Measurements from ENCODE around the gene DHRS1.
A peak's percentile ranks its signal among the peaks of the same experiment; 100 is the strongest.

The DHRS1 gene

DNA sequence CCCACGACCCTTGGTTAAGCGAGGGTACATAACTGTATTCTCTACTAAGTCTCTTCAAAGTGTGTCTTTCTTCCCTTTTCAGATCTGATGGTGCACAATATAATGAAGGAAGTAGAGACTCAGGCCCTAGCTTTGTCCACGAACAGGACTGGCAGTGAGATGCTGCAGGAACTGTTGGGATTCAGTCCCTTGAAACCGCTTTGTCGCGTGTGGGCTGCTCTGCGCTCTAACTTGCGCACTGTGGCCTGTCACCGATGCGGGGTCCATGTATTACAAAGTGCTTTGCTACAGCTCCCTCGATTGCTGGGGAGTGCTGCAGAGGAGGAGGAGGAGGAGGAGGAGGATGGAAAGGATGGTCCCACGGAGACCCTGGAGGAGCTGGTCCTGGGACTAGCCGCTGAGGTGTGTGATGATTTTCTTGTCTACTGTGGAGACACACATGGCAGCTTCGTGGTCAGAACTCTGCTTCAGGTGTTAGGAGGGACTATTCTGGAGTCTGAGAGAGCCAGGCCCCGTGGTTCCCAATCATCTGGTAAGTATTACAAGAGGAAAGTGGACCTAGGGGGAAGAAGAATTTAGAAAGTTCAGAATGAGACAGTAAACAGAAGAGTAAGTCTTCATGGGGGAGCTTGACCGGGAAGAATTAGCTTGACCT is 873 bp upstream of the DHRS1 start:
- POLR2A ChIA-PET: interaction anchor here (0.6 to 1.6 kb wide), 3 partner anchors 8 to 210 kb away, joined by 3 read pairs; partner anchors contain the start of genes CIDEB and RABGGTA
- WGBS (ENCODE audit: insufficient coverage): 34% methylated on average over 12 of the region's 16 CpGs
- no peaks in the 10 kb centered on the region for H3K9me3 ChIP-seq (ENCODE audit: control extremely low read depth in 1 of 5, control insufficient read depth in 4 of 5, insufficient read depth in 2 of 5, low read depth in 1 of 5, low read length in 4 of 5)
- no peak for DNase-seq
- H3K36me3 ChIP-seq (ENCODE audit: control insufficient read depth in 4 of 4, insufficient read depth in 4 of 4, low read length in 3 of 4): peaks cover 20 to 51% (median 46%) of the 10 kb centered on the region in 4 experiments
- H3K4me1 ChIP-seq (ENCODE audit: control extremely low read depth in 1 of 4, control insufficient read depth in 4 of 4, insufficient read depth in 4 of 4, low read length in 3 of 4): peaks cover 7 to 36% (median 28%) of the 10 kb centered on the region in 4 experiments
- peak overlapping the region; percentile 75 to 83 for H3K27ac ChIP-seq (ENCODE audit: insufficient read depth in 1 of 2, low read depth in 1 of 2, low read length in 2 of 2, poor library complexity in 1 of 2, severe bottlenecking in 2 of 2)
- CTCF ChIA-PET: interaction anchor here (0.8 to 19.1 kb wide), 12 partner anchors 10 to 131 kb away, joined by 3 to 391 read pairs (median 20); partner anchors contain the start of genes ADCY4, CHMP4A, CIDEB and LTB4R
- peak overlapping the region; percentile 85 to 98 (median 92) for H3K4me3 ChIP-seq (ENCODE audit: control insufficient read depth in 1 of 7, extremely low read depth in 1 of 7, insufficient read depth in 4 of 7, low read depth in 2 of 7, low read length in 6 of 7)
- H3K27me3 ChIP-seq (replicated peaks in 2 of 5; ENCODE audit: control insufficient read depth in 4 of 5, insufficient read depth in 5 of 5, low read length in 4 of 5): no peaks in the 10 kb centered on the region

DNA sequence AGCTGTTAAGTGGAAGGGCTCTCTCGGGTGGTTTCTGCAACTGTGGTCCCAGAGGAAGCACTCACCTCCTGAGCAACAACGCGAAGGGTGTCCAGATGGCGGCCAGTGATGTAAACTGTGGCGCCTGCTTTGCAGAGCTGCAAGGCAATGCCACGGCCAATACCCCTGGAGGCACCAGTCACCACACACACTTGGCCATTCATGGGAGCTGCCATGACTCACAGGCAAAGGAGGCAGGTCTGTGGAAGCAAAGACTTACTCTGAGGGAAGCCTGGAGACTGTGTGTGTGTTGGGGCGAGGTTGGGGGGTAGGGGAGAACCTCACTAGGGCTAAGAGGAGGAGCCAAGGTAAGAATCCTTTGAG is 707 bp downstream of the DHRS1 start:
- peak overlapping the region; percentile 85 to 98 (median 92) for H3K4me3 ChIP-seq (ENCODE audit: control insufficient read depth in 1 of 7, extremely low read depth in 1 of 7, insufficient read depth in 4 of 7, low read depth in 2 of 7, low read length in 6 of 7)
- no peaks in the 10 kb centered on the region for H3K9me3 ChIP-seq (ENCODE audit: control extremely low read depth in 1 of 5, control insufficient read depth in 4 of 5, insufficient read depth in 2 of 5, low read depth in 1 of 5, low read length in 4 of 5)
- 72% methylated on average over 7 of the region's 7 CpGs for WGBS (ENCODE audit: insufficient coverage)
- peaks cover 14 to 35% (median 32%) of the 10 kb centered on the region in 4 experiments for H3K36me3 ChIP-seq (ENCODE audit: control insufficient read depth in 4 of 4, insufficient read depth in 4 of 4, low read length in 3 of 4)
- POLR2A ChIA-PET: interaction anchor here (1.6 to 3.0 kb wide), 2 partner anchors 9 to 57 kb away, joined by 3 to 16 read pairs; partner anchors contain the start of genes CIDEB and TINF2
- peak overlapping the region; percentile 75 to 83 for H3K27ac ChIP-seq (ENCODE audit: insufficient read depth in 1 of 2, low read depth in 1 of 2, low read length in 2 of 2, poor library complexity in 1 of 2, severe bottlenecking in 2 of 2)
- peak in 2 of 3 donors; percentile 47 to 58 for DNase-seq
- H3K4me1 ChIP-seq (ENCODE audit: control extremely low read depth in 1 of 4, control insufficient read depth in 4 of 4, insufficient read depth in 4 of 4, low read length in 3 of 4): peaks cover 7 to 36% (median 28%) of the 10 kb centered on the region in 4 experiments
- H3K27me3 ChIP-seq (replicated peaks in 2 of 5; ENCODE audit: control insufficient read depth in 4 of 5, insufficient read depth in 5 of 5, low read length in 4 of 5): no peaks in the 10 kb centered on the region
- CTCF ChIA-PET: interaction anchor here (1.0 to 19.1 kb wide), 13 partner anchors 9 to 138 kb away, joined by 3 to 391 read pairs (median 17); partner anchors contain the start of genes ADCY4, CIDEB, LTB4R and LTB4R2

DNA sequence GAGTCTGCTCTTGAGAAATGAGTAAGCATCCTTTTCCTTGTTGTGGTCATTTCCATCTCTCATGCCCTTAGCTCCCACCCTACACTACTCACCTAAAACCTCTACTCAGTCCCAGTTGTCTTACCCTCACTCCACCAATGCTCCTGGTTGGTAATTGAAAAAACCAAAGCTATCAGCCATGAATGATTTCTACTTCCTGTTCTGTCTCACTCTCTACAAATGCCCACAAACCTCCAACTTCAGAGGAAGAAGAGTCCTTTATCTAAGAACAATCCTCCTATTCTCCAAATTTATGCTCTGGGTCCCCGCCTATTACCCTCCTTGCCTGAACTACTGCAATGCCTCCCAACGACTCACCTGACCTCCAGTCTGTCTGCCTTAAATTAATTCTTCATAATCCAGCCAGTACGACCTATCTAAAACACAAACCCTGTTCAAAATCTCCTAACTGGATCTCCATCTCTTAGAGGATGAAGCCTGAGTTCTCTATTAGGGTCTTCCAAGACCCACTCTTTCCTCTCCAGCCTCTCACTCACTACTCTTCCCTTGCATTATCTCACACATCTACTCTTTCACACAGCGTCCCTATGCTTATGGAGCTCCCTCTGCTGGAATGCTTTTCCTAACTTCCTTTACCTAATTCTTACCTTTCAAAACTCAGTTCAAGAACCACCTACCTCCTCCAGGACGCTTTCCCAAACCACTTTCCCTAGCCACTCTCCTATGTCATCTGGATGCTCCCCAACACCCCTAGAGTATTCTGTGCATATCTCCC is 2.2 kb downstream of the DHRS1 start:
- ChIA-PET CTCF (interaction anchor here (0.6 to 19.1 kb wide), 28 partner anchors 8 to 1258 kb away, joined by 3 to 391 read pairs (median 6); partner anchors contain the start of genes ADCY4, CHMP4A, CIDEB and GMPR2), POLR2A (interaction anchor here (1.0 to 3.0 kb wide), 3 partner anchors 45 to 55 kb away, joined by 3 to 16 read pairs (median 3); partner anchors contain the start of gene TINF2)
- H3K36me3 ChIP-seq (ENCODE audit: control insufficient read depth in 4 of 4, insufficient read depth in 4 of 4, low read length in 3 of 4): peaks cover 9 to 25% (median 21%) of the 10 kb centered on the region in 4 experiments
- H3K4me3 ChIP-seq (ENCODE audit: control insufficient read depth in 1 of 7, extremely low read depth in 1 of 7, insufficient read depth in 4 of 7, low read depth in 2 of 7, low read length in 6 of 7): no peak overlapping the region
- H3K27ac ChIP-seq (ENCODE audit: insufficient read depth in 1 of 2, low read depth in 1 of 2, low read length in 2 of 2, poor library complexity in 1 of 2, severe bottlenecking in 2 of 2): no peak overlapping the region
- H3K9me3 ChIP-seq (ENCODE audit: control extremely low read depth in 1 of 5, control insufficient read depth in 4 of 5, insufficient read depth in 2 of 5, low read depth in 1 of 5, low read length in 4 of 5): no peaks in the 10 kb centered on the region
- DNase-seq: peak in 1 of 3 donors; percentile 41
- 30% methylated on average over 5 of the region's 5 CpGs for WGBS (ENCODE audit: insufficient coverage)
- H3K4me1 ChIP-seq (ENCODE audit: control extremely low read depth in 1 of 4, control insufficient read depth in 4 of 4, insufficient read depth in 4 of 4, low read length in 3 of 4): peaks cover 7 to 36% (median 28%) of the 10 kb centered on the region in 4 experiments
- no peaks in the 10 kb centered on the region for H3K27me3 ChIP-seq (replicated peaks in 2 of 5; ENCODE audit: control insufficient read depth in 4 of 5, insufficient read depth in 5 of 5, low read length in 4 of 5)

DNA sequence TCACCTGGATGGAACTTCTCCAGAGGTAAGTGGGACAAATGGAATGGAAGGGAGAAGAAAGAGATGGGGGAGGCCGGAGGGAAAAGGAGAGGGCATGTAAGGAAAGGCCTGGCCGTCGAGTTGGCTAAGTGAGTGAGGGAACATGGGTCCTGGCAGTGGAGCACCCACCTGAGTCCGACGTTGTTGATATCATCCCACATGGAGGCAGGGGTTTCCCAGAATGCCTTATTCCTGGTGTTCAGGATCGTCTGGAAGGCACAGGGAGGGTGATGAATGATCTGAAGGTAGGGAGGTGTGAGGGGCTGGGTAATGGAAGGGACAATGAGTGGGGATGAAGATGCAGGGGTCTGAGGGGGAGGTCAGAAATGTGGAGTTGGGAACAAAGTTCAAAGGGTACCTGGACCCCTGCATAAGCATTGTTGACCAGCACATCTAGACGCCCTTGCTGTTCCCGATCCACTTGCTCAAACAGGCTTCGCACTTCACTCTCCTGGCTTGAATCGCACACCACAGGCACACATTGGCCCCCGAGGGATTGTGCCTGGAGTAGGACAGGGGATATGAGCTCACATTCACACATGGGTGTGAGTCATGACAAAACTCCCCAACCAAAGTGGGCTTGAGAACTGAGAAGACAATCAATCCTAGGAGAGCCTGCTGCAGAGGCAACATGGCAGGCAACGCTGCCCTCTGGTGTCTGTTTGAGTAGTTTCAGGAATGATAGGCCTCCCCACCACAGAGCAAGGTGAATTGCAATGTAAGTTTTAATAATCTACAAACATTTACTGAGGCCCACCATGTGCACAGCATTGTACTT is 3.0 kb downstream of the DHRS1 start:
- Histone ChIP-seq H3K36me3 (ENCODE audit: control insufficient read depth in 4 of 4, insufficient read depth in 4 of 4, low read length in 3 of 4) (peaks cover 11 to 24% (median 19%) of the 10 kb centered on the region in 4 experiments), H3K27ac (ENCODE audit: insufficient read depth in 1 of 2, low read depth in 1 of 2, low read length in 2 of 2, poor library complexity in 1 of 2, severe bottlenecking in 2 of 2) (peak overlapping the region in 1 of 2 experiments; percentile 12), H3K9me3 (ENCODE audit: control extremely low read depth in 1 of 5, control insufficient read depth in 4 of 5, insufficient read depth in 2 of 5, low read depth in 1 of 5, low read length in 4 of 5) (no peaks in the 10 kb centered on the region), H3K4me1 (ENCODE audit: control extremely low read depth in 1 of 4, control insufficient read depth in 4 of 4, insufficient read depth in 4 of 4, low read length in 3 of 4) (peaks cover 7 to 36% (median 28%) of the 10 kb centered on the region in 4 experiments), H3K27me3 (replicated peaks in 2 of 5; ENCODE audit: control insufficient read depth in 4 of 5, insufficient read depth in 5 of 5, low read length in 4 of 5) (no peaks in the 10 kb centered on the region), H3K4me3 (ENCODE audit: control insufficient read depth in 1 of 7, extremely low read depth in 1 of 7, insufficient read depth in 4 of 7, low read depth in 2 of 7, low read length in 6 of 7) (no peak overlapping the region)
- ChIA-PET POLR2A (interaction anchor here (1.0 to 3.0 kb wide), 3 partner anchors 45 to 54 kb away, joined by 3 to 16 read pairs (median 3); partner anchors contain the start of gene TINF2), CTCF (interaction anchor here (0.6 to 19.1 kb wide), 27 partner anchors 13 to 1257 kb away, joined by 3 to 391 read pairs (median 5); partner anchors contain the start of genes ADCY4, CHMP4A, CIDEB and GMPR2)
- peak; percentile 85 to 94 (median 92) for DNase-seq
- WGBS (ENCODE audit: insufficient coverage): 93% methylated on average over 9 of the region's 12 CpGs

DNA sequence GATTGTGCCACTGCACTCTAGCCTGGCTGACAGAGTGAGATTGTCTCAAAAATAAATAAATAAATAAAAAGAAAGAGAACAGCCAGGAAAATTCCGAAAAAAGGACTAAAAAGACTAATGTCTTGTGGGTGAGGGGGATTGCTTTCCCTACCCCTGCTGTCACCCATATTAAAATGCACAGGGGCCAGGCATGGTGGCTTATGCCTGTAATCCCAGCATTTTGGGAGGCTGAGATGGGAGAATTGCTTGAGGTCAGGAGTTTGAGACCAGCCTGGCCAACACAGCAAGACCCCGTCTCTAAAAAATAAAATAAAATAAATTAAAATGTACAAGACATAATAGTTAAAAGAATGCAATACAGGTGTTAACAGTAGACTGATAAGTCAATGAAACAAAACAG is 6.1 kb downstream of the DHRS1 start:
- no CpG with 5 or more reads among the region's 2 CpGs for WGBS (ENCODE audit: insufficient coverage)
- CTCF ChIA-PET: interaction anchor here (0.7 to 5.7 kb wide), 11 partner anchors 10 to 51 kb away, joined by 3 to 30 read pairs (median 4); partner anchors contain the start of genes CIDEB, RABGGTA and TINF2

DNA sequence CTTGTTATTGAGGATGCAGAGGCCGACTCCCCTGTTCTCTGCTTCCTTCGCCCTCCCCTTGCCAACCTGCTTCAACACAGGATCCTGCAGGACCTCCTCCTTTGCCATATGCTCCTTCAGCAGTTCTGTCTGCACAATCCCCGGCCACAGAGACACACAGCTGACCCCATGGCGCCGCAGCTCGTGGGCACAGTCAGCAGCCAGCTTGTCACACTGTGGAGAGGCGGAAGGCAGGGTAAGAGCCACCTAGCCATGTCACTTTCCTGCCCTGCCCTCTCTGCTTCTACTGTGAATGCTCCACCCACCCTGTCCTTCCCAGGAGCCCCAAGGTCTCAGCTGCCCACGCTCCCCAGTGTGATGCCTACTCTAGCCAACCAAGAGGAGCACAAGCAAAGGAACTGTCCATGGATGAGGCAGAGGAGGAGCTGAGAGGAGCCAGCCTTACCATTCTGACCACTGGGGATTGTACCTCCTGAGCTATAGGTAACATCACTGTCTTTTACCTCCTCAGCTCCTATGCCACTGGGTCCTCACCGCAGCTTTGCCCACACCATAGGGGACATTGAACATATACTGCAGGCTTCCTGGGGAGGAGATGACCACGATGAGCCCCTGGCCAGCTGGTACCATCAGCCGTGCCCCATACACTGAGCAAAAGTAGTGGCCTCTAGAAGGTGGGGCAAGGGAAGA is 7.3 kb downstream of the DHRS1 start:
- DNase-seq: no peak
- ChIA-PET POLR2A (no interaction called here), CTCF (interaction anchor here (0.8 to 5.7 kb wide), 15 partner anchors 9 to 50 kb away, joined by 3 to 30 read pairs (median 5); partner anchors contain the start of genes CIDEB, RABGGTA and TINF2)
- H3K4me3 ChIP-seq (ENCODE audit: control insufficient read depth in 1 of 7, extremely low read depth in 1 of 7, insufficient read depth in 4 of 7, low read depth in 2 of 7, low read length in 6 of 7): no peak overlapping the region
- no peaks in the 10 kb centered on the region for H3K27me3 ChIP-seq (replicated peaks in 2 of 5; ENCODE audit: control insufficient read depth in 4 of 5, insufficient read depth in 5 of 5, low read length in 4 of 5)
- H3K9me3 ChIP-seq (ENCODE audit: control extremely low read depth in 1 of 5, control insufficient read depth in 4 of 5, insufficient read depth in 2 of 5, low read depth in 1 of 5, low read length in 4 of 5): no peaks in the 10 kb centered on the region
- H3K36me3 ChIP-seq (ENCODE audit: control insufficient read depth in 4 of 4, insufficient read depth in 4 of 4, low read length in 3 of 4): peaks cover 13 to 37% (median 22%) of the 10 kb centered on the region in 4 experiments
- WGBS (ENCODE audit: insufficient coverage): 100% methylated on average over 6 of the region's 11 CpGs
- H3K4me1 ChIP-seq (ENCODE audit: control extremely low read depth in 1 of 4, control insufficient read depth in 4 of 4, insufficient read depth in 4 of 4, low read length in 3 of 4): peaks cover 0 to 8% (median 5%) of the 10 kb centered on the region in 4 experiments
- H3K27ac ChIP-seq (ENCODE audit: insufficient read depth in 1 of 2, low read depth in 1 of 2, low read length in 2 of 2, poor library complexity in 1 of 2, severe bottlenecking in 2 of 2): no peak overlapping the region

More for the DNA sequence above, 6.1 kb downstream of the DHRS1 start:
- peaks cover 13 to 37% (median 22%) of the 10 kb centered on the region in 4 experiments for H3K36me3 ChIP-seq (ENCODE audit: control insufficient read depth in 4 of 4, insufficient read depth in 4 of 4, low read length in 3 of 4)
- no peak overlapping the region for H3K27ac ChIP-seq (ENCODE audit: insufficient read depth in 1 of 2, low read depth in 1 of 2, low read length in 2 of 2, poor library complexity in 1 of 2, severe bottlenecking in 2 of 2)
- no peak for DNase-seq
- H3K9me3 ChIP-seq (ENCODE audit: control extremely low read depth in 1 of 5, control insufficient read depth in 4 of 5, insufficient read depth in 2 of 5, low read depth in 1 of 5, low read length in 4 of 5): no peaks in the 10 kb centered on the region
- POLR2A ChIA-PET: no interaction called here
- H3K4me3 ChIP-seq (ENCODE audit: control insufficient read depth in 1 of 7, extremely low read depth in 1 of 7, insufficient read depth in 4 of 7, low read depth in 2 of 7, low read length in 6 of 7): no peak overlapping the region
- no peaks in the 10 kb centered on the region for H3K27me3 ChIP-seq (replicated peaks in 2 of 5; ENCODE audit: control insufficient read depth in 4 of 5, insufficient read depth in 5 of 5, low read length in 4 of 5)
- H3K4me1 ChIP-seq (ENCODE audit: control extremely low read depth in 1 of 4, control insufficient read depth in 4 of 4, insufficient read depth in 4 of 4, low read length in 3 of 4): peaks cover 2 to 13% (median 8%) of the 10 kb centered on the region in 4 experiments

Data from common myeloid progenitor, CD34-positive (primary cell).